ENCODE measurements around the gene PPP1R10.

PPP1R10 gene

GRCh38 chr6:30555816-30556065 lies 61.3 kb downstream of the PPP1R10 start:
- no peak for DNase-seq

DNA sequence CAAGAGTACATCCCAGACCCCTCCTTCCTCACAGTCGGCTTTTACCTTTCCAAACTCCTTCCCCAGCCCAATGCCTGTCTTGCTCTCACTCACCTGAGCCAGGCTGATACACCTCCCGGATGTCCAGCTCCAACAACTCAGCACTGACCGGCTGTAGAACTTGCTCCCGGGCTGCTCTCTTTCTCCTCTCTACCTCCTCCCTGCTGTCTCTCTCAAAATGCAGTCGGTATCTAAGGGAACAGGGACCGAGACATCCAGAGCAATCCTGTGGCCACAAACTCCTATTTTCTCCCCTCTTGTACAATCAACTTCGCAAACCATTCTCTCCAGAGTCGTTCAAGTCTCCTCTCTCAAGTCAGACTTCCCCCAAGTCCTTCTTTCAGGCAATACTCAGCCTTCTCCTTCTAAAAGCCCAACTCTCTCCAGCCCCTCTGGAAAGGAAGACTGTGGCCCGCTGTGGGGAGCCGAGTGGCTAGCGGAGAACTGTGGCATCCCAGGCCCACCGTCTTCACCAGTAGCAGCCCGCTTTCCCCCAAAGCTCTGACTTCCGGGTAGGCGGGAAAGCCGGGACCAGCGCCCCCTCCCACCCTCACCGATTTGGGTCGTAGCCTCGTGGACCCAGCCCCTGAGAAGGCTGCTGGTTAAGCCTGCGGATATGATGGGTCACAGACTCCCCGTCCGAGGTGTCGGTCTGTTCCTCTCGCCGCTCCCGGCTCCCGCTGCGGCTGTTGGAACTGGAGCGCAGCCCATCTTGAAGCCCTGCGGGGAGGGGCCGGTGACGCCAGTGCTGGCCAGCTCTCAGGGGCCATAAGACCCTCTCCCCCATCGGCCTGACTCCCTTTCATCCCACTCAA lies 61.9 kb downstream of the PPP1R10 start:
- no peak for DNase-seq

GRCh38 chr6:30554404-30554803 lies 62.6 kb downstream of the PPP1R10 start:
- DNase-seq = no peak
